ENCODE data around the gene MGAT3.

GRCh38 chr22:39528681-39529486 lies 72.1 kb downstream of the MGAT3 start:
- TF ChIP-seq CTCF (conservative IDR thresholded peaks at IDR 0.05; ENCODE audit: low read length) (peak; percentile 97), EZH2phosphoT487 (IDR thresholded peaks at IDR 0.05; ENCODE audit: borderline replicate concordance, low read depth, low read length) (no peak)

Data from OCI-LY7 (cell line).